ENCODE results near the gene RASGRF2. TPM values are rescaled to one million over a fixed set of nuclear protein-coding genes. Genes with fewer than 3 reads are reported as not detected.

Gene RASGRF2
- total and polyA plus RNA-seq, 2 of the 8 experiments (the other 6 are each of a cell fraction or from before 2014, with no cell fraction given), result 2.6 to 29.5 TPM

- Histone ChIP-seq H2AK5ac (ENCODE audit: low read depth, low read length) (no peak overlapping the region), H3K4me2 (ENCODE audit: insufficient read depth in 1 of 2, low read depth in 2 of 2, low read length in 2 of 2) (no peak overlapping the region), H4K91ac (replicated peaks; ENCODE audit: insufficient read length, low read length) (no peak overlapping the region), H3K56ac (replicated peaks; ENCODE audit: insufficient read length, low read depth, low read length) (no peak overlapping the region), H3K4me3 (ENCODE audit: extremely low read depth in 1 of 4, insufficient read depth in 2 of 4, low read depth in 3 of 4, low read length in 4 of 4) (no peak overlapping the region), H2BK15ac (ENCODE audit: low read length) (no peak overlapping the region), H3K9ac (replicated peaks in 1 of 4; ENCODE audit: extremely low read depth in 1 of 4, low read depth in 3 of 4, low read length in 3 of 4) (no peak overlapping the region), H3K79me1 (ENCODE audit: low read depth, low read length) (no peaks in the 10 kb centered on the region), H4K8ac (ENCODE audit: extremely low read depth, insufficient read depth, low read length) (no peak overlapping the region), H3K4me1 (replicated peaks in 1 of 4; ENCODE audit: control insufficient read depth in 3 of 4, insufficient read depth in 4 of 4, low read length in 3 of 4) (no peaks in the 10 kb centered on the region), H3K23ac (ENCODE audit: insufficient read length) (no peak overlapping the region), H2BK120ac (replicated peaks; ENCODE audit: low read depth, low read length) (no peak overlapping the region), H3K4ac (replicated peaks; ENCODE audit: insufficient read length, low read depth, low read length) (no peak overlapping the region), H4K5ac (ENCODE audit: insufficient read length, low read depth, low read length) (no peak overlapping the region), H3K9me3 (ENCODE audit: insufficient read depth in 2 of 2, low read depth in 1 of 2, low read length in 1 of 2) (no peaks in the 10 kb centered on the region), H3K14ac (ENCODE audit: insufficient read length) (no peak overlapping the region), H3K27me3 (replicated peaks in 1 of 4; ENCODE audit: control insufficient read depth in 3 of 4, extremely low read depth in 1 of 4, insufficient read depth in 3 of 4, low read length in 3 of 4) (no peaks in the 10 kb centered on the region), H3K18ac (ENCODE audit: extremely low read depth, low read length) (no peak overlapping the region), H3K79me2 (ENCODE audit: control insufficient read depth in 1 of 2, insufficient read depth in 2 of 2, low read length in 2 of 2) (no peaks in the 10 kb centered on the region), H4K20me1 (replicated peaks in 1 of 2; ENCODE audit: control insufficient read depth in 1 of 2, insufficient read depth in 2 of 2, low read length in 2 of 2) (no peaks in the 10 kb centered on the region), H2AFZ (ENCODE audit: low read length) (no peak overlapping the region), H2BK20ac (ENCODE audit: low read length) (no peak overlapping the region), H3K27ac (ENCODE audit: low read depth, low read length) (no peak overlapping the region), H2BK5ac (ENCODE audit: low read depth, low read length) (no peak overlapping the region), H3K36me3 (ENCODE audit: control insufficient read depth in 2 of 4, insufficient read depth in 4 of 4, low read length in 3 of 4) (no peaks in the 10 kb centered on the region), H3K23me2 (ENCODE audit: low read depth, low read length) (no peaks in the 10 kb centered on the region), H2BK12ac (ENCODE audit: low read depth, low read length) (no peak overlapping the region)
- no peak for DNase-seq (ENCODE audit: low read depth in 1 of 2, low spot score in 2 of 2)
- CTCF ChIA-PET (ENCODE audit: partially characterized antibody), result interaction anchor here (1.2 to 2.0 kb wide), 4 partner anchors 13 to 234 kb away, joined by 3 to 6 read pairs (median 4); no protein-coding TSS in a partner anchor
- POLR2A ChIA-PET (ENCODE audit: partially characterized antibody), result no interaction called here
- no peak for FAIRE-seq
- WGBS, 2 experiments (ENCODE audit: extremely low coverage in 1 of 2, insufficient coverage in 1 of 2, insufficient read length in 1 of 2, insufficient replicate concordance in 2 of 2, low coverage in 1 of 2, low lambda C conversion rate in 2 of 2, missing lambda C conversion rate in 1 of 2), result 89% methylated on average over 2 of the region's 2 CpGs; no CpG with 5 or more reads in 1 of the 2 experiments
- no peak for TF ChIP-seq FOSL1 (IDR thresholded peaks at IDR 0.05; ENCODE audit: insufficient read depth, low read depth, low read length)
- no peak for TF ChIP-seq USF2 (IDR thresholded peaks at IDR 0.05; ENCODE audit: low read length)
- TF ChIP-seq SAP30 (IDR thresholded peaks at IDR 0.05; ENCODE audit: insufficient read depth, insufficient replicate concordance, low read length), result no peak
- TF ChIP-seq BRCA1 (IDR thresholded peaks at IDR 0.05; ENCODE audit: low read depth, low read length), result no peak
- TF ChIP-seq RBBP5 (IDR thresholded peaks at IDR 0.05; ENCODE audit: borderline replicate concordance, low read depth, low read length), result no peak
- TF ChIP-seq ZNF274 (IDR thresholded peaks at IDR 0.05; ENCODE audit: borderline replicate concordance, extremely low read depth, low read length), result no peak
- TF ChIP-seq SIRT6 (IDR thresholded peaks at IDR 0.05; ENCODE audit: low read length), result no peak
- no peak for TF ChIP-seq CTBP2 (IDR thresholded peaks at IDR 0.05; ENCODE audit: borderline replicate concordance, insufficient read depth, insufficient read length, low read length)
- no peak for TF ChIP-seq CBX8 (IDR thresholded peaks at IDR 0.05; ENCODE audit: borderline replicate concordance, low read depth, low read length)
- no peak for TF ChIP-seq SP4 (IDR thresholded peaks at IDR 0.05; ENCODE audit: low read length)
- no peak for TF ChIP-seq JUND (IDR thresholded peaks at IDR 0.05; ENCODE audit: low read length)
- no peak for TF ChIP-seq POLR2AphosphoS5 (IDR thresholded peaks at IDR 0.05; ENCODE audit: low read depth, low read length)
- TF ChIP-seq, protein P1, sequence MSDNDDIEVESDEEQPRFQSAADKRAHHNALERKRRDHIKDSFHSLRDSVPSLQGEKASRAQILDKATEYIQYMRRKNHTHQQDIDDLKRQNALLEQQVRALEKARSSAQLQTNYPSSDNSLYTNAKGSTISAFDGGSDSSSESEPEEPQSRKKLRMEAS (IDR thresholded peaks at IDR 0.05), result no peak
- no peak for TF ChIP-seq BACH1 (IDR thresholded peaks at IDR 0.05; ENCODE audit: low read length)
These were observed 27.1 kb upstream of the RASGRF2 start for GRCh38 chr5:80933036-80933435.

Data from H1 (cell line).